HEK293 (cell line): ENCODE results near the gene DENND5A.

Source experiments
- CTCF ChIA-PET: fragments of 350-600 bp; formaldehyde crosslinking; extraction: SDS; loops from one replicate; lab custom pipeline; 2021; ENCODE audit warnings: antibody characterized with exemption; lab: Yijun Ruan, JAX
- POLR2A ChIA-PET: fragments of 300-600 bp; formaldehyde crosslinking; extraction: SDS; loops from one replicate; lab custom pipeline; 2020; ENCODE audit warnings: antibody characterized with exemption, inconsistent platforms; lab: Yijun Ruan, JAX
- H3K27ac ChIP-seq: fragments of 200-500 bp; sonication (Bioruptor generic); 2 replicates; pipeline ENCODE4 v1.5.1; 2014; ENCODE audit warnings: low read depth, low read length, control low read depth, inconsistent platforms; ENCODE audit errors: extremely low read depth
- H3K36me3 ChIP-seq, 2 experiments: fragments of 200-500 bp in 1 of 2; sonication (Bioruptor generic) in 1 of 2; 1 replicate in 1 of 2; 2 replicates in 1 of 2; pipeline ENCODE4 v1.5.1; 2014 to 2017; ENCODE audit warnings: inconsistent platforms in 2 of 2, low read length in 2 of 2; ENCODE audit not compliant: control insufficient read depth in 2 of 2, insufficient read depth in 1 of 2
- H3K4me1 ChIP-seq: fragments of 200-500 bp; sonication (Bioruptor generic); 2 replicates; pipeline ENCODE4 v1.5.1; 2014; ENCODE audit warnings: mild to moderate bottlenecking, low read length, inconsistent platforms; ENCODE audit not compliant: control insufficient read depth, insufficient read depth
- H3K4me3 ChIP-seq: 2 replicates; pipeline ENCODE4 v1.5.1; 2011; ENCODE audit warnings: low read depth, mild to moderate bottlenecking, control low read depth, low read length, moderate library complexity
- H3K9me3 ChIP-seq: fragments of 200-500 bp; sonication (Bioruptor generic); 2 replicates; pipeline ENCODE4 v1.5.1; 2014; ENCODE audit warnings: low read depth, low read length, inconsistent platforms; ENCODE audit not compliant: control insufficient read depth, insufficient read depth
- BCL11B ChIP-seq: fragments of 450-650 bp; formaldehyde crosslinking; IDR thresholded peaks from 2 replicates; pipeline ENCODE4 v1.5.1; 2016; ENCODE audit warnings: low read depth, missing biosample characterization, missing genetic modification characterization
- GLIS1 ChIP-seq: fragments of 450-650 bp; formaldehyde crosslinking; IDR thresholded peaks from 2 replicates; pipeline ENCODE4 v1.5.1; 2016; ENCODE audit warnings: missing biosample characterization, missing genetic modification characterization
- HOXC10 ChIP-seq: sonication (generic); formaldehyde crosslinking; IDR thresholded peaks from 2 replicates; pipeline ENCODE4 v1.8.1; 2023; ENCODE audit warnings: mild to moderate bottlenecking, missing genetic modification reagents
- KLF1 ChIP-seq: fragments of 450-650 bp; formaldehyde crosslinking; IDR thresholded peaks from 2 replicates; pipeline ENCODE4 v1.5.1; 2016; ENCODE audit warnings: missing biosample characterization, missing genetic modification characterization
- KLF16 ChIP-seq: fragments of 450-650 bp; formaldehyde crosslinking; IDR thresholded peaks from 2 replicates; pipeline ENCODE4 v1.5.1; 2017; ENCODE audit warnings: missing biosample characterization, missing genetic modification characterization
- MYNN ChIP-seq: fragments of 450-650 bp; formaldehyde crosslinking; IDR thresholded peaks from 2 replicates; pipeline ENCODE4 v1.5.1; 2016; ENCODE audit warnings: missing biosample characterization, missing genetic modification characterization, borderline replicate concordance
- OSR2 ChIP-seq: fragments of 450-650 bp; formaldehyde crosslinking; IDR thresholded peaks from 2 replicates; pipeline ENCODE4 v1.5.1; 2016; ENCODE audit warnings: missing biosample characterization, missing genetic modification characterization
- PATZ1 ChIP-seq: fragments of 450-650 bp; formaldehyde crosslinking; IDR thresholded peaks from 2 replicates; pipeline ENCODE4 v1.5.1; 2016; ENCODE audit warnings: missing biosample characterization, missing genetic modification characterization
- PBX3 ChIP-seq: sonication (generic); formaldehyde crosslinking; IDR thresholded peaks from 2 replicates; pipeline ENCODE4 v1.8.1; 2022; ENCODE audit warnings: mild to moderate bottlenecking, moderate library complexity, missing genetic modification reagents
- SP2 ChIP-seq: fragments of 450-650 bp; formaldehyde crosslinking; IDR thresholded peaks from 2 replicates; pipeline ENCODE4 v1.5.1; 2016; ENCODE audit warnings: missing biosample characterization, missing genetic modification characterization
- TRIM28 ChIP-seq: IDR thresholded peaks from 2 replicates; pipeline ENCODE4 v1.6.1; 2011; ENCODE audit warnings: low read length, control low read depth, borderline replicate concordance
- WT1 ChIP-seq: fragments of 450-650 bp; formaldehyde crosslinking; IDR thresholded peaks from 2 replicates; pipeline ENCODE4 v1.5.1; 2016; ENCODE audit warnings: missing biosample characterization, missing genetic modification characterization
- ZBTB1 ChIP-seq: fragments of 450-650 bp; formaldehyde crosslinking; IDR thresholded peaks from 2 replicates; pipeline ENCODE4 v1.5.1; 2016; ENCODE audit warnings: missing biosample characterization, missing genetic modification characterization
- ZBTB26 ChIP-seq: fragments of 450-650 bp; formaldehyde crosslinking; optimal IDR thresholded peaks from 2 replicates; pipeline ENCODE3; 2016; ENCODE audit warnings: missing biosample characterization, mild to moderate bottlenecking, missing genetic modification characterization
- ZEB2 ChIP-seq: fragments of 450-650 bp; formaldehyde crosslinking; IDR thresholded peaks from 2 replicates; pipeline ENCODE4 v1.5.1; 2016; ENCODE audit warnings: missing biosample characterization, missing genetic modification characterization
- ZNF157 ChIP-seq: fragments of 450-650 bp; formaldehyde crosslinking; IDR thresholded peaks from 2 replicates; pipeline ENCODE4 v1.5.1; 2016; ENCODE audit warnings: missing biosample characterization, missing genetic modification characterization
- ZNF174 ChIP-seq: fragments of 450-650 bp; formaldehyde crosslinking; IDR thresholded peaks from 2 replicates; pipeline ENCODE4 v1.5.0; 2017; ENCODE audit warnings: missing biosample characterization, mild to moderate bottlenecking, missing genetic modification characterization
- ZNF175 ChIP-seq: fragments of 450-650 bp; formaldehyde crosslinking; IDR thresholded peaks from 2 replicates; pipeline ENCODE4 v1.5.1; 2016; ENCODE audit warnings: missing biosample characterization, missing genetic modification characterization
- ZNF211 ChIP-seq: fragments of 450-650 bp; formaldehyde crosslinking; IDR thresholded peaks from 2 replicates; pipeline ENCODE4 v1.5.1; 2016; ENCODE audit warnings: low read depth, missing biosample characterization, missing genetic modification characterization
- ZNF48 ChIP-seq: fragments of 450-650 bp; formaldehyde crosslinking; IDR thresholded peaks from 2 replicates; pipeline ENCODE4 v1.5.1; 2016; ENCODE audit warnings: missing biosample characterization, missing genetic modification characterization
- ZNF510 ChIP-seq: fragments of 450-650 bp; formaldehyde crosslinking; IDR thresholded peaks from 2 replicates; pipeline ENCODE4 v1.5.1; 2018; ENCODE audit warnings: mild to moderate bottlenecking, missing genetic modification characterization, missing biosample characterization; ENCODE audit not compliant: insufficient replicate concordance
- ZNF600 ChIP-seq: fragments of 450-650 bp; formaldehyde crosslinking; IDR thresholded peaks from 2 replicates; pipeline ENCODE4 v1.5.1; 2016; ENCODE audit warnings: missing biosample characterization, missing genetic modification characterization
- ZNF791 ChIP-seq: fragments of 450-650 bp; formaldehyde crosslinking; IDR thresholded peaks from 2 replicates; pipeline ENCODE4 v1.5.1; 2016; ENCODE audit warnings: missing biosample characterization, missing genetic modification characterization
- ZNF792 ChIP-seq: fragments of 450-650 bp; formaldehyde crosslinking; IDR thresholded peaks from 2 replicates; pipeline ENCODE4 v1.5.1; 2016; ENCODE audit warnings: missing biosample characterization, missing genetic modification characterization
- ZNF843 ChIP-seq: fragments of 450-650 bp; formaldehyde crosslinking; IDR thresholded peaks from 2 replicates; pipeline ENCODE4 v1.5.1; 2016; ENCODE audit warnings: missing biosample characterization, missing genetic modification characterization
- ZSCAN18 ChIP-seq: fragments of 450-650 bp; formaldehyde crosslinking; IDR thresholded peaks from 2 replicates; pipeline ENCODE4 v1.5.1; 2016; ENCODE audit warnings: missing biosample characterization, missing genetic modification characterization
- TF ChIP-seq, protein P1 (sequence below): fragments of 450-650 bp; formaldehyde crosslinking; IDR thresholded peaks from 2 replicates; pipeline ENCODE4 v1.5.1; 2016; ENCODE audit warnings: missing biosample characterization, missing genetic modification characterization
- TF ChIP-seq, protein P2 (sequence below): fragments of 450-650 bp; formaldehyde crosslinking; IDR thresholded peaks from 2 replicates; pipeline ENCODE4 v1.5.1; 2017; ENCODE audit warnings: missing biosample characterization, missing genetic modification characterization
- TF ChIP-seq, protein P3 (sequence below): fragments of 450-650 bp; formaldehyde crosslinking; IDR thresholded peaks from 2 replicates; pipeline ENCODE4 v1.5.1; 2016; ENCODE audit warnings: missing biosample characterization, missing genetic modification characterization

DENND5A gene

GRCh38 chr11:9265211-9266131, at the start of gene DENND5A:
Gene DENND5A (minus strand): TSS chr11:9265350. CDS start chr11:9265069, 281 bp downstream.
- CTCF ChIA-PET = interaction anchor here (0.8 kb wide), 1 partner anchor 15 kb away, joined by 3 read pairs; no protein-coding TSS in a partner anchor
- H3K4me3 ChIP-seq = peak within 1 kb of the TSS; percentile 88
- peak within 1 kb of the TSS; percentile 76 for H3K27ac ChIP-seq
- no peaks in the 10 kb centered on the region for H3K36me3 ChIP-seq
- POLR2A ChIA-PET = interaction anchor here (0.8 to 2.0 kb wide), 8 partner anchors 10 to 128 kb away, joined by 3 to 9 read pairs (median 5); partner anchors contain the start of genes IPO7 and TMEM41B
- peaks cover 2% of the 10 kb centered on the region for H3K4me1 ChIP-seq
- H3K9me3 ChIP-seq = no peaks in the 10 kb centered on the region
- TF ChIP-seq ZNF174 (tag by site-specific recombination) (no peak), PBX3 (peak; percentile 43; the same call in 1 of the 2 replicates), ZBTB26 (tag by site-specific recombination) (peak; percentile 55), ZNF211 (tag by site-specific recombination) (no peak), ZNF843 (tag by site-specific recombination) (no peak), BCL11B (tag by site-specific recombination) (peak; percentile 50; the same call in 1 of the 2 replicates), OSR2 (tag by site-specific recombination) (0 out of 2 replicates have a peak, but pooled peaks have one; percentile 12), SP2 (peak; percentile 64), WT1 (tag by site-specific recombination) (peak; percentile 60), ZSCAN18 (tag by site-specific recombination) (no peak), KLF16 (peak; percentile 66), PATZ1 (tag by site-specific recombination) (peak; percentile 96), GLIS1 (peak; percentile 98), ZBTB1 (tag by site-specific recombination) (no peak), ZNF791 (no peak), ZNF175 (tag by site-specific recombination) (no peak), ZNF600 (tag by site-specific recombination) (no peak), ZNF48 (tag by site-specific recombination) (no peak), ZEB2 (tag by site-specific recombination) (peak; percentile 77), ZNF157 (tag by site-specific recombination) (no peak), KLF1 (tag by site-specific recombination) (no peak), TRIM28 (no peak), MYNN (tag by site-specific recombination) (no peak), HOXC10 (CRISPR knock-in tag) (no peak), ZNF792 (no peak), ZNF510 (tag by site-specific recombination) (no peak)
- TF ChIP-seq, protein P1, sequence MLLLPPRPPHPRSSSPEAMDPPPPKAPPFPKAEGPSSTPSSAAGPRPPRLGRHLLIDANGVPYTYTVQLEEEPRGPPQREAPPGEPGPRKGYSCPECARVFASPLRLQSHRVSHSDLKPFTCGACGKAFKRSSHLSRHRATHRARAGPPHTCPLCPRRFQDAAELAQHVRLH (tag by site-specific recombination) = no peak
- TF ChIP-seq, protein P2, sequence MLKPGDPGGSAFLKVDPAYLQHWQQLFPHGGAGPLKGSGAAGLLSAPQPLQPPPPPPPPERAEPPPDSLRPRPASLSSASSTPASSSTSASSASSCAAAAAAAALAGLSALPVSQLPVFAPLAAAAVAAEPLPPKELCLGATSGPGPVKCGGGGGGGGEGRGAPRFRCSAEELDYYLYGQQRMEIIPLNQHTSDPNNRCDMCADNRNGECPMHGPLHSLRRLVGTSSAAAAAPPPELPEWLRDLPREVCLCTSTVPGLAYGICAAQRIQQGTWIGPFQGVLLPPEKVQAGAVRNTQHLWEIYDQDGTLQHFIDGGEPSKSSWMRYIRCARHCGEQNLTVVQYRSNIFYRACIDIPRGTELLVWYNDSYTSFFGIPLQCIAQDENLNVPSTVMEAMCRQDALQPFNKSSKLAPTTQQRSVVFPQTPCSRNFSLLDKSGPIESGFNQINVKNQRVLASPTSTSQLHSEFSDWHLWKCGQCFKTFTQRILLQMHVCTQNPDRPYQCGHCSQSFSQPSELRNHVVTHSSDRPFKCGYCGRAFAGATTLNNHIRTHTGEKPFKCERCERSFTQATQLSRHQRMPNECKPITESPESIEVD (tag by site-specific recombination) = no peak
- TF ChIP-seq, protein P3, sequence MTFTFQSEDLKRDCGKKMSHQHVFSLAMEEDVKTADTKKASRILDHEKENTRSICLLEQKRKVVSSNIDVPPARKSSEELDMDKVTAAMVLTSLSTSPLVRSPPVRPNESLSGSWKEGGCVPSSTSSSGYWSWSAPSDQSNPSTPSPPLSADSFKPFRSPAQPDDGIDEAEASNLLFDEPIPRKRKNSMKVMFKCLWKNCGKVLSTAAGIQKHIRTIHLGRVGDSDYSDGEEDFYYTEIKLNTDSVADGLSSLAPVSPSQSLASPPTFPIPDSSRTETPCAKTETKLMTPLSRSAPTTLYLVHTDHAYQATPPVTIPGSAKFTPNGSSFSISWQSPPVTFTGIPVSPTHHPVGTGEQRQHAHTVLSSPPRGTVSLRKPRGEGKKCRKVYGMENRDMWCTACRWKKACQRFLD (tag by site-specific recombination) = no peak
